ENCODE results near the gene REPIN1. TPM values are rescaled to one million over a fixed set of nuclear protein-coding genes. Genes with fewer than 3 reads are reported as not detected.
A peak's percentile ranks its signal among the peaks of the same experiment; 100 is the strongest.
"Not testable (repeated sequence)": the region's sequence is repeated elsewhere in the genome, so short reads cannot be mapped to it uniquely, and the experiment has no call there.

Gene REPIN1
- polyA plus RNA-seq, 1 donor: 73.8 TPM

- DNase-seq (ENCODE audit: low read depth): no peak
Observed at GRCh38 chr7:150375662-150376521, 7.3 kb downstream of the REPIN1 start.

GRCh38 chr7:150376560-150376959 lies 7.9 kb downstream of the REPIN1 start:
- no peak for DNase-seq (ENCODE audit: low read depth)

- DNase-seq (ENCODE audit: low read depth): no peak
Observed at GRCh38 chr7:150377196-150377595, 8.6 kb downstream of the REPIN1 start.

- no peak for DNase-seq (ENCODE audit: low read depth)
Observed at GRCh38 chr7:150377635-150378034, 9.0 kb downstream of the REPIN1 start.

- DNase-seq (ENCODE audit: low read depth): no peak
Observed at GRCh38 chr7:150378115-150378852, 9.7 kb downstream of the REPIN1 start.

GRCh38 chr7:150378853-150379440 lies 10.3 kb downstream of the REPIN1 start, which contains the start of gene ZNF775:
Gene ZNF775 (plus strand): TSS chr7:150379330. CDS start chr7:150388471, 9,141 bp downstream.
- peak; percentile 84 for DNase-seq (ENCODE audit: low read depth)

- no peak for DNase-seq (ENCODE audit: low read depth)
Observed at GRCh38 chr7:150379441-150380379, 11.1 kb downstream of the REPIN1 start.

- DNase-seq (ENCODE audit: low read depth): no peak
Observed at GRCh38 chr7:150380463-150380862, 11.8 kb downstream of the REPIN1 start.

GRCh38 chr7:150381096-150381495 lies 12.5 kb downstream of the REPIN1 start:
- DNase-seq (ENCODE audit: low read depth): no peak

- DNase-seq (ENCODE audit: low read depth): no peak
Observed at GRCh38 chr7:150381785-150382122, 13.1 kb downstream of the REPIN1 start.

GRCh38 chr7:150382123-150382843 lies 13.7 kb downstream of the REPIN1 start:
- DNase-seq (ENCODE audit: low read depth): no peak

GRCh38 chr7:150382844-150383225 lies 14.2 kb downstream of the REPIN1 start:
- no peak for DNase-seq (ENCODE audit: low read depth)

GRCh38 chr7:150383710-150384397 lies 15.2 kb downstream of the REPIN1 start:
- no peak for DNase-seq (ENCODE audit: low read depth)

GRCh38 chr7:150384406-150385301 lies 16.0 kb downstream of the REPIN1 start:
- DNase-seq (ENCODE audit: low read depth): no peak

GRCh38 chr7:150385302-150385723 lies 16.7 kb downstream of the REPIN1 start:
- DNase-seq (ENCODE audit: low read depth): no peak

- DNase-seq (ENCODE audit: low read depth): not testable (repeated sequence)
Observed at GRCh38 chr7:150385884-150386283, 17.3 kb downstream of the REPIN1 start.

GRCh38 chr7:150388306-150388705 lies 19.7 kb downstream of the REPIN1 start:
- no peak for DNase-seq (ENCODE audit: low read depth)

GRCh38 chr7:150388709-150389531 lies 20.3 kb downstream of the REPIN1 start:
- no peak for DNase-seq (ENCODE audit: low read depth)

All from forelimb muscle (tissue), 1 donor.